CD1c-positive myeloid dendritic cell (primary cell): ENCODE measurements around the gene TRIM3.
A peak's percentile ranks its signal among the peaks of the same experiment; 100 is the strongest.
"Not testable (repeated sequence)": the region's sequence is repeated elsewhere in the genome, so short reads cannot be mapped to it uniquely, and the experiment has no call there.

ENCODE experiments used
- DNase-seq: peaks from one replicate; pipeline ENCODE4 v3.0.0-alpha.2; 2016; ENCODE audit errors: extremely low spot score

TRIM3 gene

GRCh38 chr11:6473451-6474412 lies at the start of gene TRIM3:
TSS of gene TRIM3 (minus strand) at chr11:6473941. CDS start at chr11:6465695, 8,246 bp downstream.
- peak; percentile 76 for DNase-seq

- no peak for DNase-seq
These were observed 49.5 kb upstream of the TRIM3 start for GRCh38 chr11:6523253-6523652.

- not testable (repeated sequence) for DNase-seq
These were observed 48.2 kb upstream of the TRIM3 start for GRCh38 chr11:6521946-6522345.

GRCh38 chr11:6520265-6520664 lies 46.5 kb upstream of the TRIM3 start:
- no peak for DNase-seq

GRCh38 chr11:6516865-6517264 lies 43.1 kb upstream of the TRIM3 start:
- DNase-seq: no peak

- peak; percentile 47 for DNase-seq
These were observed 32.0 kb upstream of the TRIM3 start for GRCh38 chr11:6505577-6506240.

GRCh38 chr11:6504166-6504565 lies 30.4 kb upstream of the TRIM3 start:
- no peak for DNase-seq

GRCh38 chr11:6502382-6502781 lies 28.6 kb upstream of the TRIM3 start:
- DNase-seq: no peak

GRCh38 chr11:6498544-6498943 lies 24.8 kb upstream of the TRIM3 start:
- DNase-seq: no peak

GRCh38 chr11:6498121-6498520 lies 24.4 kb upstream of the TRIM3 start:
- no peak for DNase-seq

- no peak for DNase-seq
These were observed 23.5 kb upstream of the TRIM3 start, which contains the start of gene DNHD1 for GRCh38 chr11:6497069-6497839. TSS of gene DNHD1 (plus strand) at chr11:6497280. CDS start at chr11:6498216, 936 bp downstream.

GRCh38 chr11:6489306-6489705 lies 15.6 kb upstream of the TRIM3 start:
- no peak for DNase-seq

- no peak for DNase-seq
These were observed 15.1 kb upstream of the TRIM3 start for GRCh38 chr11:6488821-6489220.

GRCh38 chr11:6488342-6488741 lies 14.6 kb upstream of the TRIM3 start:
- DNase-seq: no peak

- DNase-seq: no peak
These were observed 13.2 kb upstream of the TRIM3 start for GRCh38 chr11:6486938-6487337.

- no peak for DNase-seq
These were observed 12.5 kb upstream of the TRIM3 start for GRCh38 chr11:6486256-6486655.

GRCh38 chr11:6485661-6486060 lies 11.9 kb upstream of the TRIM3 start:
- no peak for DNase-seq

- DNase-seq: no peak
These were observed 9.3 kb upstream of the TRIM3 start for GRCh38 chr11:6483015-6483414.

GRCh38 chr11:6482441-6482840 lies 8.7 kb upstream of the TRIM3 start:
- peak; percentile 54 for DNase-seq

GRCh38 chr11:6481924-6482275 lies 8.2 kb upstream of the TRIM3 start:
- no peak for DNase-seq

- peak; percentile 99 for DNase-seq
These were observed 7.5 kb upstream of the TRIM3 start, which contains the start of the genes ARFIP2 and TIMM10B for GRCh38 chr11:6481012-6481923. TSS of gene ARFIP2 (minus strand) at chr11:6481331. CDS start at chr11:6480421, 910 bp downstream. TSS of gene TIMM10B (plus strand) at chr11:6481501. CDS start at chr11:6481517, 16 bp downstream.
